ENCODE measurements around the gene GOLGA3.
"Not testable (repeated sequence)": the region's sequence is repeated elsewhere in the genome, so short reads cannot be mapped to it uniquely, and the experiment has no call there.

GOLGA3 gene

GRCh38 chr12:132837693-132838409 is 9.2 kb upstream of the GOLGA3 start:
- DNase-seq (ENCODE audit: low spot score): no peak
- no peaks in the 10 kb centered on the region for H3K9me3 Mint-ChIP-seq
- H3K4me3 Mint-ChIP-seq: no peak overlapping the region
- H3K4me1 Mint-ChIP-seq (ENCODE audit: low read depth): peaks cover 25% of the 10 kb centered on the region
- H3K27ac Mint-ChIP-seq: no peak overlapping the region
- no peaks in the 10 kb centered on the region for H3K27me3 Mint-ChIP-seq (ENCODE audit: low read depth)
- peaks cover 64% of the 10 kb centered on the region for H3K36me3 Mint-ChIP-seq (ENCODE audit: low read depth)

GRCh38 chr12:132836795-132837331 is 8.2 kb upstream of the GOLGA3 start:
- Mint-ChIP-seq H3K4me1 (ENCODE audit: low read depth) (peaks cover 25% of the 10 kb centered on the region), H3K27me3 (ENCODE audit: low read depth) (no peaks in the 10 kb centered on the region), H3K4me3 (peak overlapping the region; percentile 68), H3K27ac (peak overlapping the region; percentile 65), H3K36me3 (ENCODE audit: low read depth) (peaks cover 59% of the 10 kb centered on the region), H3K9me3 (no peaks in the 10 kb centered on the region)
- no peak for DNase-seq (ENCODE audit: low spot score)

GRCh38 chr12:132836230-132836629 is 7.6 kb upstream of the GOLGA3 start:
- Mint-ChIP-seq H3K4me3 (peak overlapping the region; percentile 68), H3K36me3 (ENCODE audit: low read depth) (peaks cover 61% of the 10 kb centered on the region), H3K4me1 (ENCODE audit: low read depth) (peaks cover 25% of the 10 kb centered on the region)

GRCh38 chr12:132835076-132836025 is 6.7 kb upstream of the GOLGA3 start:
- H3K27ac Mint-ChIP-seq: peak overlapping the region; percentile 89
- no peaks in the 10 kb centered on the region for H3K9me3 Mint-ChIP-seq
- H3K36me3 Mint-ChIP-seq (ENCODE audit: low read depth): peaks cover 60% of the 10 kb centered on the region
- H3K4me3 Mint-ChIP-seq: peak overlapping the region; percentile 68
- no peak for DNase-seq (ENCODE audit: low spot score)
- H3K4me1 Mint-ChIP-seq (ENCODE audit: low read depth): peaks cover 25% of the 10 kb centered on the region
- no peaks in the 10 kb centered on the region for H3K27me3 Mint-ChIP-seq (ENCODE audit: low read depth)

More at GRCh38 chr12:132836230-132836629, 7.6 kb upstream of the GOLGA3 start:
- H3K27ac Mint-ChIP-seq: peak overlapping the region; percentile 65
- not testable (repeated sequence) for DNase-seq (ENCODE audit: low spot score); H3K27me3 Mint-ChIP-seq (ENCODE audit: low read depth); H3K9me3 Mint-ChIP-seq

GRCh38 chr12:132834181-132834711 is 5.6 kb upstream of the GOLGA3 start:
- H3K9me3 Mint-ChIP-seq: no peaks in the 10 kb centered on the region
- H3K27me3 Mint-ChIP-seq (ENCODE audit: low read depth): no peaks in the 10 kb centered on the region
- DNase-seq (ENCODE audit: low spot score): peak; percentile 30
- H3K27ac Mint-ChIP-seq: peak overlapping the region; percentile 89
- H3K36me3 Mint-ChIP-seq (ENCODE audit: low read depth): peaks cover 54% of the 10 kb centered on the region
- peak overlapping the region; percentile 68 for H3K4me3 Mint-ChIP-seq
- H3K4me1 Mint-ChIP-seq (ENCODE audit: low read depth): peaks cover 30% of the 10 kb centered on the region

- no peaks in the 10 kb centered on the region for H3K27me3 Mint-ChIP-seq (ENCODE audit: low read depth)
- peaks cover 48% of the 10 kb centered on the region for H3K36me3 Mint-ChIP-seq (ENCODE audit: low read depth)
- no peaks in the 10 kb centered on the region for H3K9me3 Mint-ChIP-seq
- H3K27ac Mint-ChIP-seq: peak overlapping the region; percentile 89
- H3K4me3 Mint-ChIP-seq: peak overlapping the region; percentile 68
- peaks cover 32% of the 10 kb centered on the region for H3K4me1 Mint-ChIP-seq (ENCODE audit: low read depth)
- DNase-seq (ENCODE audit: low spot score): no peak
Measured at GRCh38 chr12:132833341-132833740, 4.7 kb upstream of the GOLGA3 start.

GRCh38 chr12:132831771-132832170 is 3.1 kb upstream of the GOLGA3 start:
- Mint-ChIP-seq H3K4me3 (no peak overlapping the region), H3K9me3 (no peaks in the 10 kb centered on the region), H3K4me1 (ENCODE audit: low read depth) (peaks cover 42% of the 10 kb centered on the region), H3K27me3 (ENCODE audit: low read depth) (no peaks in the 10 kb centered on the region), H3K27ac (no peak overlapping the region), H3K36me3 (ENCODE audit: low read depth) (peaks cover 52% of the 10 kb centered on the region)
- no peak for DNase-seq (ENCODE audit: low spot score)

- peak; percentile 24 for DNase-seq (ENCODE audit: low spot score)
Measured at GRCh38 chr12:132827763-132828703, 636 bp downstream of the GOLGA3 start.

GRCh38 chr12:132825861-132826260 is 2.8 kb downstream of the GOLGA3 start:
- no peaks in the 10 kb centered on the region for H3K9me3 Mint-ChIP-seq
- H3K27me3 Mint-ChIP-seq (ENCODE audit: low read depth): no peaks in the 10 kb centered on the region
- no peak overlapping the region for H3K27ac Mint-ChIP-seq
- no peak for DNase-seq (ENCODE audit: low spot score)
- peaks cover 25% of the 10 kb centered on the region for H3K4me1 Mint-ChIP-seq (ENCODE audit: low read depth)
- H3K36me3 Mint-ChIP-seq (ENCODE audit: low read depth): peaks cover 46% of the 10 kb centered on the region
- H3K4me3 Mint-ChIP-seq: peak overlapping the region; percentile 49

More at GRCh38 chr12:132827763-132828703, 636 bp downstream of the GOLGA3 start:
- H3K36me3 Mint-ChIP-seq (ENCODE audit: low read depth): peaks cover 52% of the 10 kb centered on the region
- H3K4me3 Mint-ChIP-seq: peak overlapping the region; percentile 87
- H3K27me3 Mint-ChIP-seq (ENCODE audit: low read depth): no peaks in the 10 kb centered on the region
- H3K27ac Mint-ChIP-seq: peak overlapping the region; percentile 93
- no peaks in the 10 kb centered on the region for H3K9me3 Mint-ChIP-seq
- peaks cover 25% of the 10 kb centered on the region for H3K4me1 Mint-ChIP-seq (ENCODE audit: low read depth)

- Mint-ChIP-seq H3K9me3 (no peaks in the 10 kb centered on the region), H3K27ac (no peak overlapping the region), H3K27me3 (ENCODE audit: low read depth) (no peaks in the 10 kb centered on the region), H3K4me1 (ENCODE audit: low read depth) (peaks cover 25% of the 10 kb centered on the region), H3K36me3 (ENCODE audit: low read depth) (peaks cover 52% of the 10 kb centered on the region), H3K4me3 (no peak overlapping the region)
- DNase-seq (ENCODE audit: low spot score): no peak
Measured at GRCh38 chr12:132825089-132825488, 3.6 kb downstream of the GOLGA3 start.

- Mint-ChIP-seq H3K4me3 (no peak overlapping the region), H3K27me3 (ENCODE audit: low read depth) (no peaks in the 10 kb centered on the region), H3K4me1 (ENCODE audit: low read depth) (peaks cover 21% of the 10 kb centered on the region), H3K36me3 (ENCODE audit: low read depth) (peaks cover 54% of the 10 kb centered on the region), H3K9me3 (no peaks in the 10 kb centered on the region), H3K27ac (no peak overlapping the region)
- no peak for DNase-seq (ENCODE audit: low spot score)
Measured at GRCh38 chr12:132824053-132824452, 4.6 kb downstream of the GOLGA3 start.

- no peaks in the 10 kb centered on the region for H3K9me3 Mint-ChIP-seq
- DNase-seq (ENCODE audit: low spot score): no peak
- H3K4me3 Mint-ChIP-seq: no peak overlapping the region
- H3K27ac Mint-ChIP-seq: no peak overlapping the region
- H3K4me1 Mint-ChIP-seq (ENCODE audit: low read depth): no peaks in the 10 kb centered on the region
- H3K27me3 Mint-ChIP-seq (ENCODE audit: low read depth): no peaks in the 10 kb centered on the region
- H3K36me3 Mint-ChIP-seq (ENCODE audit: low read depth): peaks cover 37% of the 10 kb centered on the region
Measured at GRCh38 chr12:132818562-132818961, 10.1 kb downstream of the GOLGA3 start.

- Mint-ChIP-seq H3K9me3 (no peaks in the 10 kb centered on the region), H3K4me3 (no peak overlapping the region), H3K27ac (no peak overlapping the region), H3K27me3 (ENCODE audit: low read depth) (no peaks in the 10 kb centered on the region), H3K36me3 (ENCODE audit: low read depth) (peaks cover 39% of the 10 kb centered on the region), H3K4me1 (ENCODE audit: low read depth) (peaks cover 2% of the 10 kb centered on the region)
- no peak for DNase-seq (ENCODE audit: low spot score)
Measured at GRCh38 chr12:132814232-132814631, 14.4 kb downstream of the GOLGA3 start.
